ENCODE measurements around the gene KLF13.

Gene KLF13

DNA sequence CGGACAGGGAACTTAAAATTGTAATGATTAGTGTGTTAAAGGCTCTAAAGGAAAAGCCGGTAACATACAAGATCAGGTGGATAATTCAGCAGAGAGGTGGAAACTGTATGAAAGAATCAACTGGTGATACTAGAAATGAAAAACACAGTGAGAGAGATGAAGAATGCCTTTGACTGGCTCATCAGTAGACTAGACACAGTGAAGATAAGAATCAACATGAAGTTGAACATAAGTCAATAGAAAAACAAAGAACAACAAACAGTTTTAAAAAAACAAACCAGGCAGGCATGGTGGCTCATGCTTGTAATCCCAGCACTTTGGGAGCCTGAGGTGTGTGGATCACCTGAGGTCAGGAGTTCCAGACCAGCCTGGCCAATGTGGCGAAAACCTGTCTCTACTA is 82.1 kb downstream of the KLF13 start:
- peaks cover 11% of the 10 kb centered on the region for H3K9me3 ChIP-seq (ENCODE audit: low read length)
- no peak overlapping the region for H2AFZ ChIP-seq (ENCODE audit: low read length)
- no peaks in the 10 kb centered on the region for H3K27me3 ChIP-seq (ENCODE audit: insufficient read depth, low read length)
- no peaks in the 10 kb centered on the region for H4K20me1 ChIP-seq (ENCODE audit: insufficient read depth, low read length)
- no peak overlapping the region for H3K9ac ChIP-seq (ENCODE audit: low read length)
- H3K9me2 ChIP-seq (ENCODE audit: low read depth, low read length) = no peaks in the 10 kb centered on the region
- H3K27ac ChIP-seq (ENCODE audit: low read depth, low read length, poor library complexity, severe bottlenecking) = no peak overlapping the region
- no peaks in the 10 kb centered on the region; the same call in 1 of the 2 replicates for H3K36me3 ChIP-seq (ENCODE audit: insufficient read depth, low read length)
- H3K4me2 ChIP-seq (ENCODE audit: low read length) = no peak overlapping the region
- no peaks in the 10 kb centered on the region for H3F3A ChIP-seq (ENCODE audit: insufficient read depth, low read length)
- H3K4me3 ChIP-seq (ENCODE audit: low read depth, low read length, poor library complexity, severe bottlenecking) = no peak overlapping the region
- H3K4me1 ChIP-seq (ENCODE audit: insufficient read depth, low read length, severe bottlenecking) = peaks cover 7% of the 10 kb centered on the region
- TF ChIP-seq, protein P1, sequence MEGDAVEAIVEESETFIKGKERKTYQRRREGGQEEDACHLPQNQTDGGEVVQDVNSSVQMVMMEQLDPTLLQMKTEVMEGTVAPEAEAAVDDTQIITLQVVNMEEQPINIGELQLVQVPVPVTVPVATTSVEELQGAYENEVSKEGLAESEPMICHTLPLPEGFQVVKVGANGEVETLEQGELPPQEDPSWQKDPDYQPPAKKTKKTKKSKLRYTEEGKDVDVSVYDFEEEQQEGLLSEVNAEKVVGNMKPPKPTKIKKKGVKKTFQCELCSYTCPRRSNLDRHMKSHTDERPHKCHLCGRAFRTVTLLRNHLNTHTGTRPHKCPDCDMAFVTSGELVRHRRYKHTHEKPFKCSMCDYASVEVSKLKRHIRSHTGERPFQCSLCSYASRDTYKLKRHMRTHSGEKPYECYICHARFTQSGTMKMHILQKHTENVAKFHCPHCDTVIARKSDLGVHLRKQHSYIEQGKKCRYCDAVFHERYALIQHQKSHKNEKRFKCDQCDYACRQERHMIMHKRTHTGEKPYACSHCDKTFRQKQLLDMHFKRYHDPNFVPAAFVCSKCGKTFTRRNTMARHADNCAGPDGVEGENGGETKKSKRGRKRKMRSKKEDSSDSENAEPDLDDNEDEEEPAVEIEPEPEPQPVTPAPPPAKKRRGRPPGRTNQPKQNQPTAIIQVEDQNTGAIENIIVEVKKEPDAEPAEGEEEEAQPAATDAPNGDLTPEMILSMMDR (IDR thresholded peaks at IDR 0.05; ENCODE audit: low read length) = no peak
- TF ChIP-seq EZH2 (IDR thresholded peaks at IDR 0.05; ENCODE audit: borderline replicate concordance, low read length) = no peak
- H3K79me2 ChIP-seq (ENCODE audit: insufficient read depth, low read length) = no peaks in the 10 kb centered on the region

DNA sequence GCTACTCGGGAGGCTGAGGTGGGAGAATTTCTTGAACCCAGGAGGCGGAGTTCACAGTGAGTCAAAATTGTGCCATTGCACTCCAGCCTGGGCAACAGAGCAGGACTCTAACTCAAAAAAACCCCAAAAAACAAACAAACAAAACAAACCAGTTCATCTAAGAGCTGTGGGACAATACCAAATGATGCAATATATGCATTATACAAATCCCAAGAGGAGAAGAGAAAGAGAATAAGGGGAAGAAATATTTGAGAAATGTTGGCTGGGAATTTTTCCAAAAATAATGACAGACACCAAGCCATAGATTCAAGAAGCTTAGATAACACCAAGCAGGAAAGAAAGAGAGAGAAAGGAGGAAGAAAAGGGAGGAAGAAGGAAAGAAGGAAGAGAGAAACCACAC is 82.5 kb downstream of the KLF13 start:
- Histone ChIP-seq H4K20me1 (ENCODE audit: insufficient read depth, low read length) (no peaks in the 10 kb centered on the region), H3K9me3 (ENCODE audit: low read length) (peaks cover 11% of the 10 kb centered on the region), H3K79me2 (ENCODE audit: insufficient read depth, low read length) (no peaks in the 10 kb centered on the region), H3K9ac (ENCODE audit: low read length) (no peak overlapping the region), H3K9me2 (ENCODE audit: low read depth, low read length) (no peaks in the 10 kb centered on the region), H3K4me3 (ENCODE audit: low read depth, low read length, poor library complexity, severe bottlenecking) (no peak overlapping the region), H3K27ac (ENCODE audit: low read depth, low read length, poor library complexity, severe bottlenecking) (no peak overlapping the region), H3K4me2 (ENCODE audit: low read length) (no peak overlapping the region), H3K27me3 (ENCODE audit: insufficient read depth, low read length) (no peaks in the 10 kb centered on the region), H2AFZ (ENCODE audit: low read length) (no peak overlapping the region), H3F3A (ENCODE audit: insufficient read depth, low read length) (no peaks in the 10 kb centered on the region), H3K4me1 (ENCODE audit: insufficient read depth, low read length, severe bottlenecking) (peaks cover 7% of the 10 kb centered on the region), H3K36me3 (ENCODE audit: insufficient read depth, low read length) (no peaks in the 10 kb centered on the region; the same call in 1 of the 2 replicates)
- TF ChIP-seq EZH2 (IDR thresholded peaks at IDR 0.05; ENCODE audit: borderline replicate concordance, low read length) = no peak
- TF ChIP-seq, protein P1 (IDR thresholded peaks at IDR 0.05; ENCODE audit: low read length) = no peak

DNA sequence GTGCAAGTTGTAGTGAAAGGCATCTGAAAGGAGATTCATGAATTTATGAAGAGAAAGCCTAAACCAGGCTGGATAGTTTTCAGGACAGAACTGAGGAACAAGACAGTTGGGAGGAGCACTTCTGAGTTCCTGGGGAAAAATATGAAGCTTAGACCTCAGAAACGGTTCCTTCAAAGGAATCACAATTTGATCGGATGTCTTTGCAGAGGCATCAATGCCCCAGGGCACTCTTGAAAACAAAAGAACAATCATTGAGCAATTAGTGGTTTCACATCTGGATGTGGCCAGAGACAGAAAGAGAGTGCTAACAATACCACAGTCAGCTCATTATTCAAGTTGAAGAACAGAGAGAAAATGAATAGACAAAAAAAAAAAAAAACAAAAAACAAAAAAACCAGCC is 86.2 kb downstream of the KLF13 start:
- Histone ChIP-seq H3K79me2 (ENCODE audit: insufficient read depth, low read length) (no peaks in the 10 kb centered on the region), H3K27ac (ENCODE audit: low read depth, low read length, poor library complexity, severe bottlenecking) (no peak overlapping the region), H3K36me3 (ENCODE audit: insufficient read depth, low read length) (no peaks in the 10 kb centered on the region), H3K9me3 (ENCODE audit: low read length) (peaks cover 14% of the 10 kb centered on the region), H3K9ac (ENCODE audit: low read length) (no peak overlapping the region), H3K4me1 (ENCODE audit: insufficient read depth, low read length, severe bottlenecking) (no peaks in the 10 kb centered on the region), H3F3A (ENCODE audit: insufficient read depth, low read length) (no peaks in the 10 kb centered on the region), H3K4me3 (ENCODE audit: low read depth, low read length, poor library complexity, severe bottlenecking) (no peak overlapping the region), H4K20me1 (ENCODE audit: insufficient read depth, low read length) (no peaks in the 10 kb centered on the region), H3K9me2 (ENCODE audit: low read depth, low read length) (no peaks in the 10 kb centered on the region), H2AFZ (ENCODE audit: low read length) (no peak overlapping the region), H3K27me3 (ENCODE audit: insufficient read depth, low read length) (no peaks in the 10 kb centered on the region), H3K4me2 (ENCODE audit: low read length) (no peak overlapping the region)
- TF ChIP-seq EZH2 (IDR thresholded peaks at IDR 0.05; ENCODE audit: borderline replicate concordance, low read length) = no peak
- TF ChIP-seq, protein P1 (IDR thresholded peaks at IDR 0.05; ENCODE audit: low read length) = no peak

Measured in OCI-LY1 (cell line).